ENCODE measurements around the gene B4GALT5.

The B4GALT5 gene

GRCh38 chr20:49712996-49713752 lies 504 bp downstream of the B4GALT5 start:
- no peak for TF ChIP-seq CTCF (conservative IDR thresholded peaks at IDR 0.05)
- peak overlapping the region; percentile 94 for H3K27ac ChIP-seq

- no peak for TF ChIP-seq CTCF (conservative IDR thresholded peaks at IDR 0.05)
- H3K27ac ChIP-seq, result peak overlapping the region; percentile 94
These were observed 1.1 kb downstream of the B4GALT5 start for GRCh38 chr20:49712646-49712995.

GRCh38 chr20:49712118-49712517 lies 1.6 kb downstream of the B4GALT5 start:
- peak overlapping the region; percentile 94 for H3K27ac ChIP-seq

GRCh38 chr20:49711667-49711987 lies 2.1 kb downstream of the B4GALT5 start:
- peak overlapping the region; percentile 94 for H3K27ac ChIP-seq
- no peak for TF ChIP-seq CTCF (conservative IDR thresholded peaks at IDR 0.05)

More at GRCh38 chr20:49712118-49712517, 1.6 kb downstream of the B4GALT5 start:
- no peak for TF ChIP-seq CTCF (conservative IDR thresholded peaks at IDR 0.05)

- TF ChIP-seq CTCF (conservative IDR thresholded peaks at IDR 0.05), result no peak
- peak overlapping the region; percentile 94 for H3K27ac ChIP-seq
These were observed 2.6 kb downstream of the B4GALT5 start for GRCh38 chr20:49710971-49711666.

- peak overlapping the region; percentile 52 for H3K27ac ChIP-seq
- no peak for TF ChIP-seq CTCF (conservative IDR thresholded peaks at IDR 0.05)
These were observed 6.6 kb downstream of the B4GALT5 start for GRCh38 chr20:49707118-49707517.

- no peak for TF ChIP-seq CTCF (conservative IDR thresholded peaks at IDR 0.05)
- H3K27ac ChIP-seq, result peak overlapping the region; percentile 52
These were observed 7.0 kb downstream of the B4GALT5 start for GRCh38 chr20:49706630-49707091.

- H3K27ac ChIP-seq, result peak overlapping the region; percentile 52
These were observed 7.8 kb downstream of the B4GALT5 start for GRCh38 chr20:49705893-49706292.

All from VCaP (cell line).